Kidney (tissue), 14 donors: Measurements from ENCODE around the gene S100A16. TPM values are rescaled to one million over a fixed set of nuclear protein-coding genes. Genes with fewer than 3 reads are reported as not detected.
A peak's percentile ranks its signal among the peaks of the same experiment; 100 is the strongest.

Experiments used
- DNase-seq, 5 donors: peaks; one replicate each; pipeline ENCODE4 v3.0.0-alpha.2; 2013 to 2020
- FAIRE-seq: peaks from 2 replicates; lab custom pipeline; 2012; peaks lifted over from hg19 to GRCh38; lab: Jason Lieb, UNC
- H3K27ac ChIP-seq, 2 donors: one replicate each; pipeline ENCODE4 v1.7.0; 2013; ENCODE audit warnings: low read depth in 2 of 2, low read length in 2 of 2, inconsistent platforms in 1 of 2
- H3K27me3 ChIP-seq: one replicate; pipeline ENCODE4 v1.7.1; 2013; ENCODE audit warnings: low read length, inconsistent platforms; ENCODE audit not compliant: control insufficient read depth, insufficient read depth
- H3K36me3 ChIP-seq, 3 donors: one replicate each; pipeline versions ENCODE4 v1.7.0 to v1.7.1; 2013; ENCODE audit warnings: low read length in 3 of 3, control low read depth in 1 of 3, inconsistent platforms in 1 of 3; ENCODE audit not compliant: insufficient read depth in 3 of 3, control insufficient read depth in 2 of 3
- H3K4me1 ChIP-seq, 3 donors: one replicate each; pipeline versions ENCODE4 v1.7.0 to v1.7.1; 2013; ENCODE audit warnings: low read length in 3 of 3, inconsistent platforms in 1 of 3, low read depth in 1 of 3; ENCODE audit not compliant: control insufficient read depth in 2 of 3, insufficient read depth in 2 of 3
- H3K4me3 ChIP-seq, 3 donors: one replicate each; pipeline versions ENCODE4 v1.7.0 to v1.8.1; 2013; ENCODE audit warnings: low read length in 3 of 3, control low read depth in 1 of 3, inconsistent platforms in 1 of 3
- H3K9ac ChIP-seq, 3 donors: one replicate each; pipeline versions ENCODE4 v1.7.0 to v1.7.1; 2013; ENCODE audit warnings: low read length in 3 of 3, control low read depth in 1 of 3, inconsistent platforms in 1 of 3
- H3K9me3 ChIP-seq, 3 donors: one replicate each; pipeline versions ENCODE4 v1.7.0 to v1.7.1; 2013; ENCODE audit warnings: low read length in 3 of 3, control low read depth in 1 of 3, inconsistent platforms in 1 of 3; ENCODE audit not compliant: control insufficient read depth in 2 of 3, insufficient read depth in 1 of 3
- CTCF ChIP-seq: IDR thresholded peaks from 3 replicates; pipeline ENCODE4 v1.5.1; 2012; ENCODE audit warnings: mild to moderate bottlenecking, moderate library complexity, borderline replicate concordance; ENCODE audit not compliant: insufficient read depth; ENCODE audit errors: extremely low read depth
- intact Hi-C: fragments of 100-400 bp; cut with DNase I; formaldehyde crosslinking; loops from one replicate; pipeline ENCODE4 v1.11.1; 2022
- polyA plus RNA-seq: library from polyadenylated mRNA; stranded (reverse); fragments of 350-450 nt; fragmentation: Illumina TruSeq; extraction: RNeasy Lipid Tissue Mini Kit (QIAGEN cat#74804); gene quantifications from one replicate; pipeline ENCODE4 v1.2.3, GENCODE V29; 2014; ENCODE audit warnings: low read depth, low replicate concordance; ENCODE audit not compliant: insufficient read depth
- total RNA-seq: library from RNA; stranded (reverse); fragmentation: NEBNext Ultra II Directional; extraction: Animal tissue kit (Norgen Biotek cat#: 25700); gene quantifications from one replicate; pipeline ENCODE4 v1.2.1, GENCODE V29; 2021
- donor health status: control.
- donor health status: control.
- donor health status: control.
- donor health status: control.
- donor health status: control.
- donor health status: DM: yes; HTN: yes; CAD: no.
- donor health status: Normal renal cell carcinoma (clear cell type).

Gene S100A16
- total and polyA plus RNA-seq, 2 donors from 2014 or later, result 119 to 174 TPM

GRCh38 chr1:153609585-153609907 is 3.4 kb downstream of the S100A16 start:
- TF ChIP-seq CTCF, result no peak
- DNase-seq (no peak), FAIRE-seq (no peak)
- H3K9ac ChIP-seq, result peak overlapping the region in 1 of 3 donors; percentile 86
- H3K36me3 ChIP-seq, result peaks cover 0 to 8% (median 2%) of the 10 kb centered on the region in 3 donors
- no peaks in the 10 kb centered on the region for H3K9me3 ChIP-seq
- intact Hi-C loops, result no loop called here
- H3K27ac ChIP-seq, result peak overlapping the region; percentile 78 to 93
- no peaks in the 10 kb centered on the region for H3K27me3 ChIP-seq
- peak overlapping the region in 1 of 3 donors; percentile 62 for H3K4me3 ChIP-seq
- H3K4me1 ChIP-seq, result peaks cover 7 to 19% (median 17%) of the 10 kb centered on the region in 3 donors

GRCh38 chr1:153608742-153609584 is 4.0 kb downstream of the S100A16 start:
- H3K4me3 ChIP-seq, result peak overlapping the region; percentile 31 to 62 (median 41)
- peaks cover 0 to 8% (median 2%) of the 10 kb centered on the region in 3 donors for H3K36me3 ChIP-seq
- no peaks in the 10 kb centered on the region for H3K27me3 ChIP-seq
- peaks cover 7 to 19% (median 17%) of the 10 kb centered on the region in 3 donors for H3K4me1 ChIP-seq
- TF ChIP-seq CTCF, result no peak
- H3K9ac ChIP-seq, result peak overlapping the region in 2 of 3 donors; percentile 20 to 86
- H3K9me3 ChIP-seq, result no peaks in the 10 kb centered on the region
- no peak for FAIRE-seq
- H3K27ac ChIP-seq, result peak overlapping the region; percentile 89 to 93
- DNase-seq, result peak; percentile 65 to 92 (median 84)
- intact Hi-C loops, result no loop called here

GRCh38 chr1:153608089-153608682 is 4.8 kb downstream of the S100A16 start:
- peak in 4 of 5 donors; percentile 46 to 69 (median 53) for DNase-seq
- intact Hi-C loops, result no loop called here
- Histone ChIP-seq H3K36me3 (peaks cover 0 to 8% (median 2%) of the 10 kb centered on the region in 3 donors), H3K27ac (peak overlapping the region; percentile 89 to 93), H3K27me3 (no peaks in the 10 kb centered on the region), H3K4me3 (peak overlapping the region; percentile 31 to 62 (median 41)), H3K4me1 (peaks cover 5 to 19% (median 17%) of the 10 kb centered on the region in 3 donors), H3K9ac (peak overlapping the region in 2 of 3 donors; percentile 20 to 86), H3K9me3 (no peaks in the 10 kb centered on the region)
- FAIRE-seq, result no peak
- no peak for TF ChIP-seq CTCF
